B cell (primary cell): Measurements from ENCODE around the gene PLAAT5. TPM values are rescaled to one million over a fixed set of nuclear protein-coding genes. Genes with fewer than 3 reads are reported as not detected.
A peak's percentile ranks its signal among the peaks of the same experiment; 100 is the strongest.

ENCODE experiments used
- ATAC-seq: fragments of 200-7000 bp; cut with Tn5 transposase; one replicate; pipeline ENCODE4 v1.10.0; 2021; ENCODE audit warnings: low read depth, mild to moderate bottlenecking, moderate number of reproducible peaks, moderate library complexity
- CTCF ChIA-PET: fragments of 350-600 bp; sonication (Branson Sonifier 250); formaldehyde crosslinking; loops from one replicate; lab custom pipeline; 2021; ENCODE audit warnings: antibody characterized with exemption, inconsistent platforms; lab: Charles Lee
- POLR2A ChIA-PET: fragments of 350-600 bp; sonication (Branson Sonifier 250); formaldehyde crosslinking; loops from one replicate; lab custom pipeline; 2021; ENCODE audit warnings: antibody characterized with exemption; lab: Charles Lee
- DNase-seq: peaks from one replicate; pipeline ENCODE4 v3.0.0; 2013
- H2AFZ ChIP-seq: 2 replicates; pipeline ENCODE4 v1.6.1; 2012; ENCODE audit warnings: mild to moderate bottlenecking, low read depth, low read length; ENCODE audit not compliant: insufficient read depth, poor library complexity, severe bottlenecking
- H3K27ac ChIP-seq, 2 donors: 1 replicate in 1 of 2; 2 replicates in 1 of 2; pipeline ENCODE4 v1.5.1; 2012 to 2013; ENCODE audit warnings: low read length in 2 of 2, mild to moderate bottlenecking in 2 of 2, moderate library complexity in 1 of 2
- H3K27me3 ChIP-seq, 4 experiments: fragments of 200-600 bp in 1 of 4; sonication (generic) in 1 of 4; replicated peaks in 1 of 4; 1 replicate in 2 of 4; 2 replicates in 2 of 4; pipeline versions ENCODE4 v1.6.1 to v1.7.0; 2013 to 2016; ENCODE audit warnings: low read length in 3 of 4, mild to moderate bottlenecking in 2 of 4, mixed read lengths in 1 of 4, moderate library complexity in 1 of 4; ENCODE audit not compliant: insufficient read depth in 4 of 4, control insufficient read depth in 3 of 4; ENCODE audit errors: control extremely low read depth in 1 of 4
- H3K36me3 ChIP-seq, 2 experiments: replicated peaks in 1 of 2; 1 replicate in 1 of 2; 2 replicates in 1 of 2; pipeline versions ENCODE4 v1.6.1 to v1.7.1; 2013; ENCODE audit warnings: low read length in 1 of 2; ENCODE audit not compliant: insufficient read depth in 2 of 2, control insufficient read depth in 1 of 2; ENCODE audit errors: control extremely low read depth in 1 of 2, extremely low read depth in 1 of 2
- H3K4me1 ChIP-seq, 2 donors: fragments of 200-600 bp in 1 of 2; sonication (generic) in 1 of 2; 1 replicate in 1 of 2; 2 replicates in 1 of 2; pipeline versions ENCODE4 v1.5.1 to v1.6.1; 2013 to 2017; ENCODE audit warnings: low read length in 2 of 2; ENCODE audit not compliant: control insufficient read depth in 2 of 2, insufficient read depth in 2 of 2
- H3K4me2 ChIP-seq: replicated peaks from 2 replicates; pipeline ENCODE3; 2012; ENCODE audit warnings: mild to moderate bottlenecking, low read depth, low read length; ENCODE audit not compliant: poor library complexity, severe bottlenecking
- H3K4me3 ChIP-seq, 5 experiments: fragments of 200-600 bp in 1 of 5; sonication (generic) in 1 of 5; 1 replicate in 3 of 5; 2 replicates in 2 of 5; pipeline versions ENCODE4 v1.5.1 to v1.7.0; 2011 to 2016; ENCODE audit warnings: low read length in 4 of 5, mild to moderate bottlenecking in 4 of 5, low read depth in 2 of 5, control low read depth in 1 of 5, moderate library complexity in 1 of 5; ENCODE audit not compliant: insufficient read depth in 1 of 5; ENCODE audit errors: control extremely low read depth in 1 of 5, extremely low read depth in 1 of 5
- H3K79me2 ChIP-seq: fragments of 200-600 bp; sonication (generic); one replicate; pipeline ENCODE4 v1.6.0; 2016; ENCODE audit warnings: low read length; ENCODE audit not compliant: control insufficient read depth, insufficient read depth
- H3K9ac ChIP-seq: fragments of 200-600 bp; sonication (generic); 2 replicates; pipeline ENCODE4 v1.6.1; 2017; ENCODE audit warnings: mild to moderate bottlenecking, low read length, moderate library complexity
- H3K9me3 ChIP-seq, 3 donors: one replicate each; pipeline versions ENCODE4 v1.6.1 to v1.7.1; 2013; ENCODE audit warnings: low read length in 2 of 3; ENCODE audit not compliant: control insufficient read depth in 2 of 3, insufficient read depth in 1 of 3; ENCODE audit errors: control extremely low read depth in 1 of 3
- H4K20me1 ChIP-seq: 2 replicates; pipeline ENCODE4 v1.6.0; 2012; ENCODE audit warnings: mild to moderate bottlenecking, low read length; ENCODE audit not compliant: insufficient read depth, control insufficient read depth, poor library complexity, severe bottlenecking
- H3K27ac Mint-ChIP-seq: one replicate; pipeline ENCODE4 v1.8.0; 2021; ENCODE audit warnings: mixed read lengths
- H3K27me3 Mint-ChIP-seq: one replicate; pipeline ENCODE4 v1.8.0; 2021; ENCODE audit warnings: mixed read lengths
- H3K4me1 Mint-ChIP-seq: one replicate; pipeline ENCODE4 v1.8.0; 2021; ENCODE audit warnings: mixed read lengths
- H3K4me3 Mint-ChIP-seq: one replicate; pipeline ENCODE4 v1.8.0; 2021; ENCODE audit warnings: mixed read lengths
- H3K9me3 Mint-ChIP-seq: one replicate; pipeline ENCODE4 v1.8.0; 2022; ENCODE audit warnings: mixed read lengths; ENCODE audit not compliant: insufficient read depth
- CTCF ChIP-seq: fragments of 200-600 bp; IDR thresholded peaks from one replicate; pipeline ENCODE4 v1.8.0; 2022; ENCODE audit warnings: antibody characterized with exemption, mild to moderate bottlenecking
- EZH2 ChIP-seq: IDR thresholded peaks from 2 replicates; pipeline ENCODE4 v1.6.1; 2012; ENCODE audit warnings: borderline replicate concordance, low read depth, mild to moderate bottlenecking, moderate library complexity, low read length; ENCODE audit not compliant: insufficient read depth, poor library complexity, severe bottlenecking
- WGBS: methylation state at CpG from one replicate; pipeline ENCODE4 v1.1.5; 2013; ENCODE audit warnings: missing lambda C conversion rate; ENCODE audit not compliant: insufficient coverage; 5-methylcytosine and 5-hydroxymethylcytosine counted together
- intact Hi-C: fragments of 100-400 bp; cut with micrococcal nuclease; formaldehyde crosslinking; loops from one replicate; pipeline ENCODE4 v1.10.0; 2022
- polyA plus RNA-seq: library from polyadenylated mRNA; depleted of rRNA; stranded (reverse); fragments of >200 nt; gene quantifications from 2 replicates; pipeline ENCODE4 v1.2.3, GENCODE V29; 2012
- total RNA-seq, 2 donors: library from RNA; stranded (reverse); fragments of 120-200 nt in 1 of 2; gene quantifications; 1 replicate in 1 of 2; 2 replicates in 1 of 2; pipeline versions ENCODE4 v1.2.3 to v1.2.4, GENCODE V29; 2013 to 2022

PLAAT5 gene
- total and polyA plus RNA-seq, 2 donors (not counting 1 experiment from before 2014, with no cell fraction given), result not detected

GRCh38 chr11:63534895-63535461 lies 44.0 kb upstream of the PLAAT5 start:
- ATAC-seq, result no peak
- intact Hi-C loops, result no loop called here
- H3K4me3 ChIP-seq, result no peak overlapping the region
- no peak overlapping the region for H3K9ac ChIP-seq
- no peaks in the 10 kb centered on the region for H3K36me3 ChIP-seq
- H3K9me3 ChIP-seq, result no peaks in the 10 kb centered on the region
- TF ChIP-seq EZH2 (no peak), CTCF (no peak)
- no peaks in the 10 kb centered on the region for H4K20me1 ChIP-seq
- peaks cover 47% of the 10 kb centered on the region for H3K4me1 Mint-ChIP-seq
- no peaks in the 10 kb centered on the region for H3K27me3 ChIP-seq
- DNase-seq, result no peak
- peak overlapping the region; percentile 56 for H3K27ac Mint-ChIP-seq
- no peak overlapping the region for H3K27ac ChIP-seq
- peaks cover 13% of the 10 kb centered on the region for H3K79me2 ChIP-seq
- H3K9me3 Mint-ChIP-seq, result no peaks in the 10 kb centered on the region
- H3K4me1 ChIP-seq, result peaks cover 29 to 42% of the 10 kb centered on the region in 2 donors
- 100% methylated on average over 1 of the region's 5 CpGs for WGBS
- H3K4me3 Mint-ChIP-seq, result peak overlapping the region; percentile 19
- H2AFZ ChIP-seq, result no peak overlapping the region
- POLR2A ChIA-PET, result no interaction called here
- no peak overlapping the region for H3K4me2 ChIP-seq
- H3K27me3 Mint-ChIP-seq, result no peaks in the 10 kb centered on the region
- CTCF ChIA-PET, result no interaction called here

- H3K4me1 ChIP-seq, result peaks cover 29 to 42% of the 10 kb centered on the region in 2 donors
- no peak for ATAC-seq
- H4K20me1 ChIP-seq, result no peaks in the 10 kb centered on the region
- H3K79me2 ChIP-seq, result peaks cover 13% of the 10 kb centered on the region
- Mint-ChIP-seq H3K4me3 (no peak overlapping the region), H3K27ac (no peak overlapping the region), H3K9me3 (no peaks in the 10 kb centered on the region), H3K4me1 (peaks cover 47% of the 10 kb centered on the region), H3K27me3 (no peaks in the 10 kb centered on the region)
- ChIA-PET POLR2A (no interaction called here), CTCF (no interaction called here)
- no peak for TF ChIP-seq EZH2
- TF ChIP-seq CTCF, result no peak
- WGBS, result 61% methylated on average over 2 of the region's 3 CpGs
- no peaks in the 10 kb centered on the region for H3K9me3 ChIP-seq
- no peak overlapping the region for H2AFZ ChIP-seq
- no peak overlapping the region for H3K4me2 ChIP-seq
- H3K36me3 ChIP-seq, result no peaks in the 10 kb centered on the region
- no peak overlapping the region for H3K9ac ChIP-seq
- no peak overlapping the region for H3K27ac ChIP-seq
- no peaks in the 10 kb centered on the region for H3K27me3 ChIP-seq
- intact Hi-C loops, result no loop called here
- H3K4me3 ChIP-seq, result no peak overlapping the region
- no peak for DNase-seq
Observed at GRCh38 chr11:63534076-63534475, 43.1 kb upstream of the PLAAT5 start.
